NT2/D1 (cell line): ENCODE results near the gene CYP2U1.

ENCODE experiments used
- DNase-seq: peaks from one replicate; pipeline ENCODE4 v3.0.0-alpha.2; 2011; ENCODE audit warnings: low read depth, low spot score
- H3K27me3 ChIP-seq: 2 replicates; pipeline ENCODE4 v1.6.0; 2011; ENCODE audit warnings: mild to moderate bottlenecking; ENCODE audit not compliant: insufficient read length, insufficient read depth
- H3K36me3 ChIP-seq: 2 replicates; pipeline ENCODE4 v1.6.1; 2011; ENCODE audit warnings: mild to moderate bottlenecking, low read length, mixed read lengths; ENCODE audit not compliant: insufficient read depth, insufficient read length
- H3K4me1 ChIP-seq: 2 replicates; pipeline ENCODE4 v1.5.1; 2011; ENCODE audit not compliant: insufficient read depth, insufficient read length
- H3K4me3 ChIP-seq: 2 replicates; pipeline ENCODE4 v1.5.1; 2011; ENCODE audit warnings: low read depth; ENCODE audit not compliant: insufficient read length
- H3K9ac ChIP-seq: 2 replicates; pipeline ENCODE4 v1.6.0; 2011; ENCODE audit warnings: low read depth; ENCODE audit not compliant: insufficient read length
- H3K9me3 ChIP-seq: 2 replicates; pipeline ENCODE4 v1.5.1; 2011; ENCODE audit warnings: mild to moderate bottlenecking, low read length; ENCODE audit not compliant: insufficient read depth
- SUZ12 ChIP-seq: IDR thresholded peaks from 2 replicates; pipeline ENCODE4 v1.6.1; 2011; ENCODE audit not compliant: insufficient read length, insufficient read depth; ENCODE audit errors: extremely low read depth
- YY1 ChIP-seq: IDR thresholded peaks from 2 replicates; pipeline ENCODE4 v1.6.1; 2011; ENCODE audit not compliant: insufficient read length, insufficient read depth
- ZNF274 ChIP-seq: IDR thresholded peaks from 2 replicates; pipeline ENCODE4 v1.6.1; 2011; ENCODE audit warnings: mild to moderate bottlenecking, low read depth, low read length

CYP2U1 gene

DNA sequence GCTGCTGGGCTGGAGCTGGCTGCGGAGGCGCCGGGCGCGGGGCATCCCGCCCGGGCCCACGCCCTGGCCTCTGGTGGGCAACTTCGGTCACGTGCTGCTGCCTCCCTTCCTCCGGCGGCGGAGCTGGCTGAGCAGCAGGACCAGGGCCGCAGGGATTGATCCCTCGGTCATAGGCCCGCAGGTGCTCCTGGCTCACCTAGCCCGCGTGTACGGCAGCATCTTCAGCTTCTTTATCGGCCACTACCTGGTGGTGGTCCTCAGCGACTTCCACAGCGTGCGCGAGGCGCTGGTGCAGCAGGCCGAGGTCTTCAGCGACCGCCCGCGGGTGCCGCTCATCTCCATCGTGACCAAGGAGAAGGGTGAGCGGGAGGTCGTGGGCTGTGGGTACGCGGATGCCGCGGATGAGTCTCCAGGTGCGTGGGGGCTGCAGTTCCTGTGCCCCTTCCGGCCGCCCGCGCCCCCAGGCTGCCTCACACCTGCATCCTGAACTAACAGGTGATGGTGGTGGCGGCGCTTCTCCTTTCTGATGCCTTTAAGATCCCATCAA is 499 bp downstream of the CYP2U1 start:
- H3K9me3 ChIP-seq = no peaks in the 10 kb centered on the region
- H3K36me3 ChIP-seq = no peaks in the 10 kb centered on the region
- H3K4me1 ChIP-seq = peaks cover 5% of the 10 kb centered on the region
- H3K9ac ChIP-seq = peak overlapping the region; percentile 81
- H3K27me3 ChIP-seq = peaks cover 26% of the 10 kb centered on the region
- peak overlapping the region; percentile 84 for H3K4me3 ChIP-seq
- no peak for DNase-seq
- no peak for TF ChIP-seq ZNF274
- no peak for TF ChIP-seq YY1
- no peak for TF ChIP-seq SUZ12

DNA sequence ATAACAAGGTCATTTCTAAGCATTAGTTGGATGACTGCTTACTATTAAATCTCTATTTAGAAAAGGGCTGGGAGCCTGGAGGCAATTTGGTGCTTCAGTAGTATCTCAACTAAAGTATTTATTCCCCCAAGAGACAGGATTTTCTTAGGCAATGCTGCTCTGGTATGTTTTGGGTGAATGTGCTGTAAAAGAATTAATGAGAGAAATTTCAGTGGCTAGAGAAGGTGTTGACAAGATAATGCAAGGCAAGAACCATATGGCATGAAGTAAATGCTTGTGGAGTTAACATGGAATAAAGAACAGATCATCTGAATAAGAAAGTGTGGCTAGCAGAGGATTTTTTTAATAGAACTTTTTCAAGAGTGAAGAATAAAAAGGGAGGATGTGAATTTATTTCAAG is 3.9 kb downstream of the CYP2U1 start:
- Histone ChIP-seq H3K36me3 (no peaks in the 10 kb centered on the region), H3K9ac (no peak overlapping the region)
- TF ChIP-seq YY1 = no peak
- TF ChIP-seq SUZ12 = no peak
- TF ChIP-seq ZNF274 = no peak

DNA sequence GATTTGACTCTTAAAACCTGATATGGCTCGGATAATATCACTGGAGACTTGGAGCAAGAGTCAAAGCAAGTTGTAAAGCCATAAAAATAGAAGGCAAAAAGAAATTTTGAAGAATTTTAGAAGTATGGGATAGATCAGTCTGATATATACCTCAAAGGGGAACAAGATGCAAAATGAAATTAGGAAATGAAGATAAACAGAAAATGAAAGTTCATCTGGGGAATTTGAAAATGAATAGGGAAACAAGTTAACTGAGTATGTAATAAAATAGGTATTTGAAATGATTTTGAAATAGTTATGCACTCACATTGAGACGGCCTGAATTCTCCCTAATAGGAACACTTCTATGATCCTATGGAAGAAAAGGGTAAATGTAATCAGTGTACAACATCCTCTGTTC is 5.7 kb downstream of the CYP2U1 start:
- no peak overlapping the region for H3K9ac ChIP-seq
- no peaks in the 10 kb centered on the region for H3K36me3 ChIP-seq
- H3K27me3 ChIP-seq = peaks cover 11% of the 10 kb centered on the region
- TF ChIP-seq ZNF274 (no peak), SUZ12 (no peak), YY1 (no peak)
- no peaks in the 10 kb centered on the region for H3K9me3 ChIP-seq
- no peak for DNase-seq
- H3K4me3 ChIP-seq = no peak overlapping the region
- H3K4me1 ChIP-seq = peaks cover 3% of the 10 kb centered on the region

More for the DNA sequence above, 3.9 kb downstream of the CYP2U1 start:
- H3K9me3 ChIP-seq = no peaks in the 10 kb centered on the region
- H3K27me3 ChIP-seq = peaks cover 24% of the 10 kb centered on the region
- H3K4me1 ChIP-seq = peaks cover 5% of the 10 kb centered on the region
- no peak for DNase-seq
- H3K4me3 ChIP-seq = no peak overlapping the region

DNA sequence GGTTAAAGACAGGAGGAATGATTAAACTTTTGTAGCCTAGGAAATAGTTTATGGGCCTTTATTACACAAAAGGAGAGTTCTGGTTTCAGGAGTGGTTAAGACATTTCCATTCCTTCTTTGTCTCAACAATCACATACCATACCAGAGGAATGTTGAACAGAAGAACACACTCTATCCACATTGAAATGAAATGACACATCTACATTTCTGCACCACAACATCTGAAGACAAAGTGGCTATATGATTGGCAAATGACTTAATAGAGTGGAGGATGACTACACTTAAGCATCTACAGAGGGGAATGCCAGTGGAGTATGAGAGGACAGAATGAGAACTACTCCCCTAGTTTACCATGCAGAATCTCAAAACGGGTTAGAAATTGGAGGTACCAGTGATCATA is 8.0 kb downstream of the CYP2U1 start:
- no peak for TF ChIP-seq SUZ12
- no peak for TF ChIP-seq ZNF274
- TF ChIP-seq YY1 = no peak
- Histone ChIP-seq H3K4me1 (no peaks in the 10 kb centered on the region), H3K27me3 (no peaks in the 10 kb centered on the region), H3K36me3 (no peaks in the 10 kb centered on the region), H3K4me3 (no peak overlapping the region), H3K9ac (no peak overlapping the region), H3K9me3 (no peaks in the 10 kb centered on the region)
- no peak for DNase-seq

DNA sequence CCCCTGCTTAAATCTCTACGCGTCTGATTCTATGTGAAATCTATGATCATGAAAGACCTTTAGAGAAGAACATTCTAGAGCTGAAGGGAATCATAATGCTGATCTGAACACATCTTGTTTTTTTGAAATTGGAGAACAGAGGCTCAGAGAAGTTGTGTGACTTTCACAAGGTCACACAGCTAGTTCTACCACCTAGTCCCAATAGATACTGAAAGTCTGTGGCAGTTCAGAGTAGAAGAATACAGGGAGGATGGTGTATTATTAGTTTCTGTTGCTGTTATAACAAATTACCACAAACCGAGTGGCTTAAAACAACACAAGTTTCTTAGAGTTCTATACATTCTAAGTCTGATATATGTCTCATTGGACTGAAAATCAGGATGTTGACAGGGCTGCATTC is 14.5 kb downstream of the CYP2U1 start:
- no peak for DNase-seq
- Histone ChIP-seq H3K4me3 (no peak overlapping the region), H3K27me3 (no peaks in the 10 kb centered on the region), H3K9me3 (no peaks in the 10 kb centered on the region), H3K4me1 (no peaks in the 10 kb centered on the region), H3K36me3 (peaks cover 14% of the 10 kb centered on the region), H3K9ac (no peak overlapping the region)
- TF ChIP-seq ZNF274 = no peak
- TF ChIP-seq YY1 = no peak
- no peak for TF ChIP-seq SUZ12

DNA sequence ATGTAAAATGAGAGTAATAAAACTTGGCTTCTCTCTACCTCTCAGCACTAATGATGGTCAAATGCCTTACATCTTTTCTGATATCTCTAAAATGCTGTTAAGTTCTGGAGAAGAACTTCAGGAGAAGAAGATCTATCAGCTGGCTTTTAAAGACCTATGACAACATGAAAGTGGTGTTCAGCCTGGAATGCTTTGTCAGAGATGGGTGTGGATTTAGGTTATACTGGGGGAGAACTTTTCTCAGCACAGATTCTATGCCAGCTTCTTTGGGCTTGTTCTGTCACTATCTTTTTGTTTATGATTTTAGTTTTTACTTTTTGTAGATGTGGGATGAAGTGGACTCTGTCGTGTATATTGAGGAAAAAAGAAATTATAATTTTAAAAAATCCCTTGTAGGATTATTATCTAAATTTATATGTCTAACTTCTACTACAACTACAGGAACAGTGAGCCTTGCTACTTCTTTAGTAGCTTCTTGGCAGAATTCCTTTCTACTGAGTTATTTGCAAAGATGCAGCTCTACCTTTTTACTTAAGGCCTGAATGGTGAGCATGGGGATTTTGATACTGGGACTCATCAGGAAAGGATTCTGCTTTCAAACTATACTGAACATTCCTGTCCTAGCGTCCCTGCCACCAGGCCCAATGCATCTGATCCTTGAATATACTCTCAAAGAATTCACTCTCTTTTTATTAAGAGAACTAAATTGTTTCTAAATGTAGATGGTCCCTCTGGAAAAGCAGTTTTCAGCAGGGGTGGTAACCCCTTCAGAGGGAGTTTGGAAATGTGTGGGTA is 19.6 kb downstream of the CYP2U1 start:
- no peak for TF ChIP-seq ZNF274
- TF ChIP-seq SUZ12 = no peak
- TF ChIP-seq YY1 = no peak
- Histone ChIP-seq H3K4me1 (no peaks in the 10 kb centered on the region), H3K9me3 (peaks cover 8% of the 10 kb centered on the region), H3K9ac (no peak overlapping the region), H3K27me3 (no peaks in the 10 kb centered on the region), H3K36me3 (peaks cover 11% of the 10 kb centered on the region), H3K4me3 (no peak overlapping the region)
- no peak for DNase-seq

DNA sequence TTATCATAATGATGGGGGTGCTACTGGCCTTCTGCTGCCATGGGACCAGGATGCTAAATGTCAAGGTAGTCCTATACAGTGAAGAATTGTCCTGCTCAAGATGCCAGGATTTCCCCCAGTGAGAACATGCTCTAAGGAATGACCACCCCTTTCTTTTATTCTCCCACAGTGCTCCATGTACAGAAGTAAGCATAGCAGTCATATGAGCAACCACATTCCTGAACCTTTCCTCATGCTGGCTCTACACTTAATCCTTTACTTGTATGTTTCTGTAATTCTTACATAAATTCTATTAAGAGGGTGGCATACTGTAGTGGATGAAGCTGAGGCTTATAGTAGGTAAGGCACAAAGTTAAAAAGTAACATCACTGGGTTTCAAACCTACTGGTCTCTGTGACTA is 20.2 kb downstream of the CYP2U1 start:
- H3K9ac ChIP-seq = no peak overlapping the region
- DNase-seq = no peak
- H3K4me1 ChIP-seq = no peaks in the 10 kb centered on the region
- H3K27me3 ChIP-seq = no peaks in the 10 kb centered on the region
- H3K9me3 ChIP-seq = peaks cover 14% of the 10 kb centered on the region
- no peak overlapping the region for H3K4me3 ChIP-seq
- TF ChIP-seq ZNF274 (no peak), SUZ12 (no peak), YY1 (no peak)
- H3K36me3 ChIP-seq = peaks cover 11% of the 10 kb centered on the region
